LHCN-M2 (cell line): ENCODE data around the gene PDS5A. TPM values are rescaled to one million over a fixed set of nuclear protein-coding genes. Genes with fewer than 3 reads are reported as not detected.
A peak's percentile ranks its signal among the peaks of the same experiment; 100 is the strongest.
"Not testable (repeated sequence)": the region's sequence is repeated elsewhere in the genome, so short reads cannot be mapped to it uniquely, and the experiment has no call there.

Experiments used
- DNase-seq: peaks from one replicate; pipeline ENCODE4 v3.0.0-alpha.2; 2012; ENCODE audit warnings: low read depth
- total RNA-seq: library from RNA; depleted of rRNA; stranded (reverse); fragments of >200 nt; gene quantifications from 2 replicates; pipeline ENCODE4 v1.2.3, GENCODE V29; 2014

Gene PDS5A
- total RNA-seq, 1 experiment from 2014 or later, result 63.1 TPM

GRCh38 chr4:39899291-39899690 is 78.4 kb downstream of the PDS5A start:
- DNase-seq, result no peak

DNA sequence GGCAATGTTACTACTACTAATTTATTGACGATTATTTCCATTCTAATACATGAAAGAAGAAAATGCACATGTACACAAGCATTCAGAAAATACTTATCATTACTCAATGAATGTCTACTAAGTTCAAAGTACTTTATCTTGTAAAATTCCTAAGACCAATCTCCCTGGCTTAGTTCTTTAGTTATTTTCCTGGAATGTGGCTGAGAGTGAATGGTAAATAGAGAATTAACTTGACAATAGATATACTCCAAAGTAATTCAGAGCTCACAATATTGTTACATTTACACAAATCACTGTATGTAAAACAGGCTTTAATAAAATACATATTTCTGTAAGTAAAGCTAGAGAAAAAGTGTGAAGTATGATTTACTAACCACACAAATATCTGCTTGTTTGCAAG is 79.7 kb downstream of the PDS5A start:
- no peak for DNase-seq

DNA sequence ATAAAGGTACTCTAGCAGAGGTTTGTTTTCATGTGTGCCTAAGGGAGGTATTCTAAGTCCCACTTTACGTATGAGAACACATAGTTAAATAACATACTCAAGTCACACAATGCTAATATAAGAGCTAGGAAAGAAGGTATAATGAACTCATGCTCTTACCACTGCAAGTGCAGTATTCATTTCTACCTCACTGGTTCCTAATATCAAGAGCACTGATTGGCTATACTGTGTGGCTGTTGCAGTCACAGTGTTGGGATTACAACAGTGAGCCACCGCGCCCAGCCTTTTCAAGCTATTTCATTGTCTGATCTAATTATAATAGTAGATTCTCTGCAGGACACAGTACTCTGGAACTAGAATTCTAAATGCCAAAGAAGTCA is 84.0 kb downstream of the PDS5A start:
- no peak for DNase-seq

GRCh38 chr4:39892988-39893692 is 84.6 kb downstream of the PDS5A start:
- no peak for DNase-seq

DNA sequence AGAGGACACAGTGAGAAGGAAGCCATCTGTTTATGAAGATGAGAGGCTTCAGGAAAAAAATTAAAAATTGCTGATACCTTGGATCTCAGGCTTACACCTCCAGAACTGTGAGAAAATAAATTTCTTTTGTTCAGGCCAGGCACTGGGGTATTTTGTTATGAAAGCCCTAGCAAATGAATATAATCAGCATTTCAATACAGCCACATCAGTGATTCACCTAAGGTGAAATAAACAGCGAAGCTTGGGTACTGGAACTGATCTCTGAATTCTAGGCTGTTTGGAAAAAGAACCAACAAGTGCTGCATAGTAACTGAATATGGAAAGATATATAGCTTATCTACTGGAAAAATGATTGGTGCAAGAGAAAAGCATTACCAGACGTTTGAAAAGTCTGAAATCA is 88.5 kb downstream of the PDS5A start:
- DNase-seq, result no peak

DNA sequence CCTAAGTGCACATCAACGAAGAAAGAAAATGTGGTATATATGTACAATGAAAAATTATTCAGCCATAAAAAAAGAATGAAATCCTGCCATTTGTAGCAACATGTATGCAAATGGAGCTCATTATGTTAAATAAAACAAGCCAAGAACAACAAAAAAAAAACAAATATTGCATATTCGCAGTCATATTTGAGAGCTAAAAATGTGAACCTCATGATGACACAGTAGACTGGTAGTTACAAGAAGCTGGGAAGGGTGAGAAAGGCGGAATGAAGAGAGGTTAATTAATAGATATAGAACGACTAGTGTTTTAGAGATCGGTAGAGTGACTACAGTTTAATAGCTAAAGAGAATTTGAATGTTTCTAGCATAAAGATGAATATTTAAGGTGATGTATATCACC is 89.2 kb downstream of the PDS5A start:
- no peak for DNase-seq

DNA sequence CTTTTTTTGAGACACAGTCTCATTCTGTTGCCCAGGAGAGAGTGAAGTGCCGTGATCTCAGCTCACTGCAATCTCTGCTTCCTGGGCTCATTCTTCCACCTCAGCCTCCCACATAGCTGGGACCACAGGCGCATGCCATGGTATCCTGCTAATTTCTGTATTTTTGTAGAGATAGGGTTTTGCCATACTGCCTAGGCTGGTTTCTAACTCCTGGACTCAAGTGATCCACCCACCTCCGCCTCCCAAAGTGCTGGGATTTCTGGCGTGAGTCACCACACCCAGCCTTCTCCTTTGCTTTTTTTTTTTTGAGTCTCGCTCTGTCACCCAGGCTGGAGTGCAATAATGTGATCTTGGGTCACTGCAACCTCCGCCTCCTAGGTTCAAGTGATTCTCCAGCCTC is 94.1 kb downstream of the PDS5A start:
- DNase-seq, result peak; percentile 5

GRCh38 chr4:39881789-39882188 is 95.9 kb downstream of the PDS5A start:
- DNase-seq, result no peak

DNA sequence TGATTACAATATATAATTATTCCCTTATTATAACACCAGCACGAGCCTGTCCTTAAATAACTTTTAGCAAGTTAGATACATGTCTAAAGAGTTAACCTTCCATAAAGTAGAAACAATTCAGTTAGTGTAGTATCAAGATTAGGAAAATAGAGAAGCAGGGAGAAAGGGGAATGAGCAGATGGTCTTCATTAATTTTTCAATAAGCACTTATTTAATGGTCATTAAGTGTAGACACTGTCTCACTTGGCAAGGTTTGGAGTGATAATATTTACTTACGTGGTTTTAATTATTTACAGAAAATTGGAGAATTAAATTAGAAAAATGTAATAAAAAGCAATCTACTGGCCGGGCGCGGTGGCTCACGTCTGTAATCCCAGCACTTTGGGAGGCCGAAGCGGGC is 99.7 kb downstream of the PDS5A start:
- DNase-seq, result no peak

DNA sequence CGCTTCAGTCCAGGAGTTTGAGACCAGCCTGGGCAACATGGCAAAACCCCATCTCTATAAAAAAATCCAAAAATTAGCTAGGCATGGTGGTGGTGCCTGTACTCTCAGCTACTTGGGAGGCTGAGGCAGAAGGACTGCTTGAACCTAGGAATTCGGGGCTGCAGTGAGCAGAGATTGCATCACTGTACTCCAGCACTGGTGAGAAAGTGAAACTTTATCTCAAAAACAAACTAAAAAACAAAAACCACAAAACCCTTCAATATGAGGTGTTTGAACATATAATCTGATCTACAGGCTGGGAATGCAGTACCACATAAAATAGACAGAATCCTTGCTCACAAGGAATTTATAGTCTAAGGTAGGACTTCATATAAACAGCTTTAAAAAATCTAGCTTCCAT is 103.9 kb downstream of the PDS5A start:
- peak; percentile 45 for DNase-seq

DNA sequence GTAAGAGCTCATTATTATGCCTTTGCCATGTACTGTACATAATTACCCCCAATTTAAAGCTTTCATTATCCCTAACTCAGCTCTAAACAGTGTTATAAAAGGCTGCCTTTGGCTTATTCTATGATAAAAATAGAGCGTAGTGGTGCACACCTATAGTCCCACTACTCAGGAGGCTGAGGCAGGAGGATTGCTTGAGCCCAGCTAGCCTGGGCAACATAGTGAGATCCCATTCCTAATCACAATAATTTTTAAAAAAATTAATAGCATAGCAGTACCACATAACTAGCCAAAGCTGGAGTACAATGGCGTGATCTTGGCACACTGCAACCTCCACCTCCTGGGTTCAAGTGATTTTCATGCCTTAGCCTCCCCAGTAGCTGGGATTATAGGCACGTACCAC is 112.4 kb downstream of the PDS5A start:
- no peak for DNase-seq

DNA sequence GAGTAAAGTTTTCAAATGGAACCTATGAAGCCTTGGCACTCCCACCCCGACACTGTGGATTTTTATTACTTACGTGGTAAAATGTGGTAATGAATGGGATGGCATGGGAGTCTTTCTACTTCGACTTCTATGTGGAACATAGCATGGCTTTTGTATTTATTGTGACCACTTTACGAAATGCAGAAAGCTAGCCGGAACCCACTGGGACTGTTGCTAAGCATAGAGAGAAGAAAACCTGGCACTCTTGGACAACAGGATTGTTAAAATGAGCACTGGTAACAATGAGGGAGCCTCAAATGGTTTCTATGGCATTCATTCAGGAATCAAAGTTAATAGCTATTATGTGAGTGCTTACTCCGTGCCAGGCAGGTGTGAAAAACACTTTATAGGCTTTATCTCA is 113.3 kb downstream of the PDS5A start:
- DNase-seq, result no peak

DNA sequence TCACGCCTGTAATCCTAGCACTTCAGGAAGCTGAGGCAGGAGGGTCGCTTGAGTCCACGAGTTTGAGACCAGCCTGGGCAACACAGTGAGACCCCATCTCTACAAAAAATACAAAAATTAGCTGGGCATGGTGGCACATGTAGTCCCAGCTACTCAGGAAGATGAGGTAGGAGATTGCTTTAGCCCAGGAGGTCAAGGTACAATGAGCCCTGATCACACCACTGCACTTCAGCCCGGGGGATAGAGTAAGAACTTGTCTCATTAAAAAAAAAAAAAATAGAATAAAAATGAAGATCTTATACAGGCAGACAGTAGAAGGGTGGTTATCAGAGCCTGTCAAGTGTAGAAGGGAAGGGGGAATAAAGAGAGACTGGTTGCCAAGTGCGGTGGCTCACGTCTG is 116.9 kb downstream of the PDS5A start:
- DNase-seq, result no peak

DNA sequence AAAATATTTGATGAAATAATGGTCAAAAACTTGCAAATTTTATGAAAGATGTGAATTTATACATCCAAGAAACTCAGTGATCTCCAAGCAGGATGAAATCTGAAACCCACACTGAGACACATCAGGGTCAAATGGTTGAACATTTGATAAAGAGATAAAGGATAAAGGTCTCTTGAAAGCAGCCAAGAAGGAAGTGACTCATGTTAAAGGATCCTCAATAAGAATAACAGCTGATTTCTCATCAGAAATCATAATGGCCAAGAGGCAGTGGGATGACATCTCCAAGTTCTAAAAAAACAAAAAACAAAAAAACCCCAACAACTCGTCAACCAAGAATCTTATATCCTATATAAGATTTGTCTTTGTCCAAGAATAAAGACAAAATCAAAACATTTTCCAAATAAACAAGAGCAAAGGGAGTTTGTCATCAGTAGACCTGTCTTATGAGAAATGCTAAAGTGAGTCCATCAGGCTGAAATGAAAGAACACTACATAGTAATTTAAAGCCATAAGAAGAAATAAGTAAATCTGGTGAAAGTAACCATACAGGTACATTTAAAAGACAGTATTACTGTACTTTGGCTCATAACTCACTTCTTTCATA is 121.7 kb downstream of the PDS5A start:
- DNase-seq, result peak; percentile 57

DNA sequence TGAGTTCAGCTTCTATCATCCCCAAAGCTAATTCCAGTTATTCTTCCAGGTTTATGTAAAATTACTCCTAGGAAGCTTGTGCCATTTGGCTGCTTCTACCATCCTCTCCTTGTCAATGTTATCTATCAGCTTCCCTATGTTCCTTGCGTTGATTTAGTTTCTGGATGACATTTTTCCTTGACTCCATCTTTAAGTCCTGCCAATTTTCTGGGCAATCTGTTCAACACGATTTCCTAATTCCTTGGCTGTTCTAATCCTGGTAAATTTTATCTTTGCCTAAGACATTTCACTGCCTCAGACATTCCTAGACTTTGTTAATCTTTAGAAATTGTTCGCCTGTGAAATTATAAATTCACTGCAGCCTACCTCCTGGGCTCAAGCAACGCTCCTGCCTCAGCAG is 125.1 kb downstream of the PDS5A start:
- no peak for DNase-seq

DNA sequence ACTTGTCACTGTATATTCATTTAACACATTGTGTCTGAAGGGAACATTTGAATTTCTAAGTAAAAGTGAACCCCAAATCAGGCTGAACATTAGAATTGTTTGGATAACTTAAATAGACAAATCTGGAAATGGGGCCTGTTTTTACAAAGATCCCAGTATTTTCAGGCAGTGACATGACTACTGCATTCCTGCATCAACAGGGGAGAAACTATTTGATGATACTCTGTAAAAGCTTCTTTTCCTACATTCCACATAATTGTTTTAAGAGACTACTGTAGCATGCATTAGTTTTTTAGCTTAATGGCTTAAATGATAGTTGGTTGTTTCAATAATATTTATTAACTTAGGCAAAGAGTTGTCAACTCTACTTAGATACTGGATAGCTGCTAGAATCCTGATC is 127.0 kb downstream of the PDS5A start:
- DNase-seq, result no peak

- DNase-seq, result no peak
Observed at GRCh38 chr4:39846705-39847104, 131.0 kb downstream of the PDS5A start.

DNA sequence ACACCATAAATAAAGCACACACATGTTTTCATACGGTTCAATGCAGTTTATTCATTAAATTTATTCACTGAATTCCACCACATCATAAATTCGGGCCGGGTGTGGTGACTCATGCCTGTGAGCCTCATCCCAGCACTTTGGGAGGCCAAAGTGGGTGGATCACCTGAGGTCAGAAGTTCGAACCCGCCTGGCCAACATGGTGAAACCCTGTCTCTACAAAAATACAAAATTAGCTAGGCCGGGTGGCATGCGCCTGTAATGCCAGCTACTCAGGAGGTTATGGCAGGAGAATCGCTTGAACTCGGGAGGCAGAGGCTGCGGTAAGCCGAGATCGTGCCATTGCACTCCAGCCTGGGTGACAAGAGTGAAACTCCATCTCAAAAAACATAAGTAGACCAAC is 131.6 kb downstream of the PDS5A start:
- DNase-seq, result peak; percentile 41

DNA sequence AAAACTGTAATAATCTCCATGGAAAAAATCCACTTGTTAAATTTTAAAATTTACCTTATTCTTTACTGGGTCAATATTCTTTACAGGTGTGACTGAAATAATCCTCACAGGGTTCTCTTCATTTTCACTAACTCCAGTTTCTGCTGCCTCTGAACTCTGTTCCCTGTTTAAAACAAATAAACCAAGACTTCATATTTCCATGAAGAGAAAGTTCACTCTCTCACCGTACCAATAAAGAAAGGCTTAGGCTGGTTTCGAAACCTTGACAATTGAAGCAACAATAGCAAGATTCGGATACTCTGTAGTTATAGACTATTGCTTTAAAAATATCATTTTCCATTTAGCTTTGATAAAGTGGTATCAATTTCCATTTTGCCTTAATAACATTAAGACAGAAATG is 135.8 kb downstream of the PDS5A start:
- DNase-seq, result no peak

DNA sequence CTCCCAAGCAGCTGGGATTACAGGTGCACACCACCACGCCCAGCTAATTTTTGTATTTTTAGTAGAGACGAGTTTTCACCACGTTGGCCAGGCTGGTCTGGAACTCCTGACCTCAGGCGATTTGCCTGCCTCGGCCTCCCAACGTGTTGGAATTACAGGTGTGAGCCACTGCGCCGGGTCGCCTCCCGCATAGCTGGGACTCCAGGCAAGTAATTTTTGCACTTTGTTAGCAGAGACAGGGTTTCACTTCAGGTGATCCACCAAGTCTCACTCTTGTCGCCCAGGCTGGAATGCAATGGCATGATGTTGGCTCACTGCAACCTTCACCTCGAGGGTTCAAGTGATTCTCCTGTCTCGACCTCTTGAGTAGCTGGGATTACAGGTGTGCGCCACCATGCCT is 137.2 kb downstream of the PDS5A start:
- DNase-seq, result not testable (repeated sequence)

- no peak for DNase-seq
Observed at GRCh38 chr4:39840027-39840426, 137.7 kb downstream of the PDS5A start.

- not testable (repeated sequence) for DNase-seq
Observed at GRCh38 chr4:39838431-39838830, 139.3 kb downstream of the PDS5A start.

DNA sequence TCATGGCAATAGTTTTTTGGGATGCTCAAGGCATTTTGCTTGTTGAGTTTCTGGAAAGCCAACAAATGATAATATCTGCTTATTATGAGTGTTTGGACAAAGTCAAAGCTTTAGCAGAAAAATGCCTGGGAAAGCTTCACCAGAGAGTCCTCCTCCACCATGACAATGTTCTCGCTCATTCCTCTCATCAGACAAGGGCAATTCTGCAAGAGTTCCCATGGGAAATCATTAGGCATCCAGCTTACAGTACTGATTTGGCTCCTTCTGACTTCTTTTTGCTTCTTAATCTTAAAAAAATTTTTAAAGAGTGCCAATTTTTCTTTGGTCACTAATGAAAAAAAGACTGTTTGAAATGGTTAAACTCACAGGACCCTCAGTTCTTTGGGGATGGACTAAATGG is 143.4 kb downstream of the PDS5A start:
- DNase-seq, result no peak

GRCh38 chr4:39825741-39826231 is 151.9 kb downstream of the PDS5A start:
- DNase-seq, result peak; percentile 65
